PC-9 (cell line): ENCODE measurements around the gene TBCD.

Experiments used
- CTCF ChIP-seq: fragments of 200-600 bp; sonication (generic); conservative IDR thresholded peaks from 2 replicates; pipeline ENCODE4 v1.6.1; 2017; ENCODE audit warnings: mixed run types, antibody characterized with exemption, mild to moderate bottlenecking, moderate library complexity
- EZH2 ChIP-seq: fragments of 200-600 bp; sonication (generic); IDR thresholded peaks from 2 replicates; pipeline ENCODE4 v1.8.0; 2017; ENCODE audit warnings: antibody characterized with exemption, low read depth

- TF ChIP-seq EZH2 (no peak), CTCF (no peak)
Measured at GRCh38 chr17:82960419-82961271, 208.8 kb downstream of the TBCD start.
